Measurements from ENCODE around the gene TCOF1. TPM values are rescaled to one million over a fixed set of nuclear protein-coding genes. Genes with fewer than 3 reads are reported as not detected.

The TCOF1 gene
- total RNA-seq, 4 donors from 2014 or later = 9.4 to 40.0 (median 20.1) TPM

DNA sequence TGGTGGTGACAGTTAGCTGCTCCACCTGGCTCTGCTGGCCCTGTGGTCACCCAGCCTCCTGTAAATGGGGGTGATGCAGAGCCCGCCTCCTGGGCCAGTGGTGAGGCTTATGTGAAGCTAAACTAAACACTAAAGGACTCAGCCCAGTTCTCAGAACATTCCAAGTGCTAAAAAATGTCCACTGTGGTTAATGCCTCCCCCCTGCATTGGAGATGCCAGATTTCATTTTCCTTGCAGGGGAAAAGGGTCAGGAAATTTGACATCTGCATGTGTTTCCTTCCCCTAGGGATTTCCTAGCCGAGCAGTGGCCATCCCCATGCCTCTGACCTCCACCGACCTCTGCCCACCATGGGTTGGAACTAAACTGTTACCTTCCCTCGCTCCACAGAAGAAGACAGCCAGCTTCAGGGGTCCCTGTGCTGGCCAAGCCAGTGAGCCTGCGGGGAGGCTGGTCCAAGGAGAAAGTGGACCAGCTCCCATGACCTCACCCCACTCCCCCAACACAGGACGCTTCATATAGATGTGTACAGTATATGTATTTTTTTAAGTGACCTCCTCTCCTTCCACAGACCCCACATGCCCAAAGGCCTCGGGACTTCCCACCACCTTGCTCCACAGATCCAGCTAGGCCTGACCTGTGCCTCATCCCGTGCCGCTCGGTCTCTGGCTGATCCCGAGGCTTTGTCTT is 42.2 kb downstream of the TCOF1 start:
- Histone ChIP-seq H3K4me1 (no peaks in the 10 kb centered on the region), H3K9me3 (no peaks in the 10 kb centered on the region), H3K36me3 (no peaks in the 10 kb centered on the region), H3K27me3 (no peaks in the 10 kb centered on the region), H3K27ac (no peak overlapping the region), H3K4me3 (no peak overlapping the region)
- intact Hi-C loops (cut with DNase I; ENCODE audit: low total_unique reads) = no loop called here
- TF ChIP-seq POLR2A (IDR thresholded peaks at IDR 0.05) = no peak
- DNase-seq = no peak

DNA sequence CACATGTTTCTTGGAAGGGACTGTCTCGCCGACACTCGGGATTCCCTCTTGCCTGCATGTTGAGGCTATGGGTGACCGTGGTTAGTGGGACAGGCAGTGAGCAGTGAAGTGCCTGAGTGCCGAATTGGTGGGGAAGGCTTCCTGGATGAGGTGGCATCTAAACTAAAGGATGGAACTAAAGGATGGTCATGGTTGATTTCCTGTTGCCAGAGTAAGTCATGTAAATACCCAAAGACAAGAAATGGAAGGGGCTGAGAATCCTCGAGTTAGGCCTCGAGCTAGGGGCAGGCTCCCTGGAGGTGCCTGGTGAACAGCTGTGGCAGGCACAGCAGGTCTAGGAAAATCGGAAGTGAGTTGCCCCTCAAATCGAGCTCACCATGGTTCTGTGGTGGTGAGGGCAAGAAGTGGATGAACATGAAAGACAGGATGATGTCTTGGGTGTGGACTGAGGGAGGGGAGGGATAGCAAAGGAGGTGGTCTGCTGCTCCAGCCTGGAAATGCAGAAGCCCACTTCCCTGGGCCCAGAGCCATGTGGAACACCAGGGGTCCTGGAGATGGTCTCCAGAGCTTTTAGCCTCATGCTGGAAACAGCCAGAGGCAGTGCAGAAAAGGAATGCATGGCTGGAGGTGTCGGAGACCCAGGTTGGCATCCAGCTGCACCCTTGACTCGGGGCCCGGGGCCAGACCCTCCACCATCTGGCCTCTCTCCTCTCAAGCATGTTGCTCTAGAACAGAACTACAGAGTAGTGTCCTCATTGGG is 43.0 kb downstream of the TCOF1 start:
- TF ChIP-seq, protein P1, sequence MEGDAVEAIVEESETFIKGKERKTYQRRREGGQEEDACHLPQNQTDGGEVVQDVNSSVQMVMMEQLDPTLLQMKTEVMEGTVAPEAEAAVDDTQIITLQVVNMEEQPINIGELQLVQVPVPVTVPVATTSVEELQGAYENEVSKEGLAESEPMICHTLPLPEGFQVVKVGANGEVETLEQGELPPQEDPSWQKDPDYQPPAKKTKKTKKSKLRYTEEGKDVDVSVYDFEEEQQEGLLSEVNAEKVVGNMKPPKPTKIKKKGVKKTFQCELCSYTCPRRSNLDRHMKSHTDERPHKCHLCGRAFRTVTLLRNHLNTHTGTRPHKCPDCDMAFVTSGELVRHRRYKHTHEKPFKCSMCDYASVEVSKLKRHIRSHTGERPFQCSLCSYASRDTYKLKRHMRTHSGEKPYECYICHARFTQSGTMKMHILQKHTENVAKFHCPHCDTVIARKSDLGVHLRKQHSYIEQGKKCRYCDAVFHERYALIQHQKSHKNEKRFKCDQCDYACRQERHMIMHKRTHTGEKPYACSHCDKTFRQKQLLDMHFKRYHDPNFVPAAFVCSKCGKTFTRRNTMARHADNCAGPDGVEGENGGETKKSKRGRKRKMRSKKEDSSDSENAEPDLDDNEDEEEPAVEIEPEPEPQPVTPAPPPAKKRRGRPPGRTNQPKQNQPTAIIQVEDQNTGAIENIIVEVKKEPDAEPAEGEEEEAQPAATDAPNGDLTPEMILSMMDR (IDR thresholded peaks at IDR 0.05) = no peak
- TF ChIP-seq POLR2A (IDR thresholded peaks at IDR 0.05) = no peak
- no peak for DNase-seq
- intact Hi-C loops (cut with DNase I; ENCODE audit: low total_unique reads) = no loop called here
- no peaks in the 10 kb centered on the region for H3K36me3 ChIP-seq
- H3K4me1 ChIP-seq = no peaks in the 10 kb centered on the region
- no peaks in the 10 kb centered on the region for H3K9me3 ChIP-seq
- H3K27me3 ChIP-seq = no peaks in the 10 kb centered on the region
- no peak overlapping the region for H3K4me3 ChIP-seq
- no peak overlapping the region for H3K27ac ChIP-seq

GRCh38 chr5:150401076-150401375 is 43.5 kb downstream of the TCOF1 start:
- H3K4me1 ChIP-seq = no peaks in the 10 kb centered on the region
- intact Hi-C loops (cut with DNase I; ENCODE audit: low total_unique reads) = no loop called here
- H3K27ac ChIP-seq = no peak overlapping the region
- H3K27me3 ChIP-seq = no peaks in the 10 kb centered on the region
- TF ChIP-seq, protein P1 (IDR thresholded peaks at IDR 0.05) = no peak
- no peak for TF ChIP-seq POLR2A (IDR thresholded peaks at IDR 0.05)
- no peaks in the 10 kb centered on the region for H3K36me3 ChIP-seq
- no peaks in the 10 kb centered on the region for H3K9me3 ChIP-seq
- no peak overlapping the region for H3K4me3 ChIP-seq
- no peak for DNase-seq

DNA sequence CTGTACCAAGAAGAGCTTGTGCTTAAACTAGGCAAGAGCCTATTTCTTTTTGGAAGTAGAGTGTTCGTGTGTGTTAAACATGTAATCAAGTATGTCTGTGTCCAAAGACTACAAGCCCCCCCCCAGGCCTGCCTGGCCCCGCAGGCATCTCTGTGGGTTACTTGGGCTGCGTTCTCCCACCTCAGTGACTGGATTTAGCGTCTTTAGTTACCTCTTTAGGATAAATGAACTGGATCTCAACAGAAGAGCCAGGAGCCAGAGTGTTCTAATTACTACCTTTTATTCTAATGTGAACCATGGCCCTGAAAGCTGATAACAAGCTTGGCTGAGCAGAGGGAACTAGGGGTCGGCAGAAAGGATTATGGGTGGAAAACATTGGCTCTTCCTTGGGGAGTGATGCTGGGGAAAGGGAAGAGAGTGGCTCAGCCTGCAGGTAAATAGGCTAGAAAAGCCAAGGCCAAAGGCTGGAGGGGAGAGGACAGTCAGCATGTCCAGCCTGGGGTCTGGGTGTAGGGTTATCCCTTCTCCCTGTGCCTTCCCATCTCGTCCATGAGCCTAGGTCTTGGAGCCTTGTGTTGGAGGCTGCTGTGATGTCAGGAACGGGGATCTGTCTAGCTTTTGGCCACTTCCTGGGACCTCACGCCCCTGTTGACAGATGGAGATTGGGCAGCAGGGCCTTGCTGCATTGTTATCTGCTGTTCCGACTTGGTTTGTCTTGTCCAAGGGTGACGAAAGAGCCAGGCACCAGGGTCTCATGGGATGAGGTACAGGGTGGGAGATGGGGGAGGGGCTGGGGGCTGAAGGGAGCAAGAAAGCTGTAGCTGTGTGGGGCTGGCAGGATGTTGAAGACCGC is 44.1 kb downstream of the TCOF1 start:
- no peaks in the 10 kb centered on the region for H3K9me3 ChIP-seq
- intact Hi-C loops (cut with DNase I; ENCODE audit: low total_unique reads) = no loop called here
- TF ChIP-seq, protein P1 (IDR thresholded peaks at IDR 0.05) = no peak
- no peak for TF ChIP-seq POLR2A (IDR thresholded peaks at IDR 0.05)
- H3K4me1 ChIP-seq = no peaks in the 10 kb centered on the region
- no peaks in the 10 kb centered on the region for H3K27me3 ChIP-seq
- DNase-seq = no peak
- H3K27ac ChIP-seq = no peak overlapping the region
- H3K36me3 ChIP-seq = no peaks in the 10 kb centered on the region
- H3K4me3 ChIP-seq = no peak overlapping the region

GRCh38 chr5:150402229-150402773 is 44.8 kb downstream of the TCOF1 start:
- Histone ChIP-seq H3K9me3 (no peaks in the 10 kb centered on the region), H3K4me1 (no peaks in the 10 kb centered on the region), H3K4me3 (no peak overlapping the region), H3K27ac (no peak overlapping the region), H3K36me3 (no peaks in the 10 kb centered on the region), H3K27me3 (no peaks in the 10 kb centered on the region)
- DNase-seq = no peak
- intact Hi-C loops (cut with DNase I; ENCODE audit: low total_unique reads) = no loop called here
- TF ChIP-seq, protein P1 (IDR thresholded peaks at IDR 0.05) = no peak
- no peak for TF ChIP-seq POLR2A (IDR thresholded peaks at IDR 0.05)
